Endothelial cell of umbilical vein (primary cell): ENCODE data around the gene SPIRE2. TPM values are rescaled to one million over a fixed set of nuclear protein-coding genes. Genes with fewer than 3 reads are reported as not detected.

Experiments
- BruUV-seq: library from RNA; stranded (reverse); fragments of 400-500 nt; replicated peaks from 2 replicates; lab custom pipeline; 2021; lab: Mats Ljungman, UMichigan
- CTCF ChIA-PET: fragments of 300-600, 350-600 bp; sonication (Branson Sonifier 250); formaldehyde crosslinking; loops from one replicate; lab custom pipeline; 2021; ENCODE audit warnings: antibody characterized with exemption, inconsistent platforms; lab: Charles Lee
- POLR2A ChIA-PET: fragments of 300-600, 350-600 bp; sonication (Branson Sonifier 250); formaldehyde crosslinking; loops from one replicate; lab custom pipeline; 2021; ENCODE audit warnings: antibody characterized with exemption, inconsistent platforms; lab: Charles Lee
- DNase-seq: peaks from one replicate; pipeline ENCODE4 v3.0.0-alpha.2; 2011; ENCODE audit warnings: low read depth, low spot score
- FAIRE-seq: peaks from 2 replicates; lab custom pipeline; 2011; peaks lifted over from hg19 to GRCh38; lab: Jason Lieb, UNC
- H2AFZ ChIP-seq: 2 replicates; pipeline ENCODE4 v1.6.0; 2012; ENCODE audit warnings: low read depth, low read length, control low read depth, inconsistent platforms
- H3K27ac ChIP-seq: 2 replicates; pipeline ENCODE4 v1.5.1; 2011; ENCODE audit warnings: low read depth, mild to moderate bottlenecking, control low read depth, low read length, moderate library complexity; ENCODE audit not compliant: insufficient read depth
- H3K27me3 ChIP-seq, 2 experiments: 2 replicates each; pipeline versions ENCODE4 v1.6.0 to v1.6.1; 2011; ENCODE audit warnings: low read length in 2 of 2, mixed read lengths in 1 of 2; ENCODE audit not compliant: control insufficient read depth in 2 of 2, insufficient read depth in 2 of 2
- H3K36me3 ChIP-seq, 2 experiments: 2 replicates in 1 of 2; 3 replicates in 1 of 2; pipeline ENCODE4 v1.5.1; 2011; ENCODE audit warnings: low read length in 2 of 2, mild to moderate bottlenecking in 1 of 2, moderate library complexity in 1 of 2; ENCODE audit not compliant: control insufficient read depth in 2 of 2, insufficient read depth in 2 of 2; ENCODE audit errors: extremely low read depth in 1 of 2
- H3K4me1 ChIP-seq: 3 replicates; pipeline ENCODE4 v1.5.1; 2011; ENCODE audit warnings: mild to moderate bottlenecking, low read length; ENCODE audit not compliant: control insufficient read depth, insufficient read depth; ENCODE audit errors: extremely low read depth
- H3K4me2 ChIP-seq: 2 replicates; pipeline ENCODE4 v1.6.1; 2011; ENCODE audit warnings: low read length, control low read depth, mixed read lengths; ENCODE audit not compliant: insufficient read depth
- H3K4me3 ChIP-seq, 3 experiments: fragments of 200-600 bp in 1 of 3; sonication (generic), shearing (Covaris generic) in 1 of 3; replicated peaks in 1 of 3; 2 replicates each; pipeline ENCODE4 v1.5.1; 2011 to 2016; ENCODE audit warnings: control low read depth in 3 of 3, low read length in 3 of 3, mild to moderate bottlenecking in 2 of 3, inconsistent platforms in 1 of 3, low read depth in 1 of 3, moderate library complexity in 1 of 3; ENCODE audit not compliant: insufficient read depth in 1 of 3
- H3K79me2 ChIP-seq: 2 replicates; pipeline ENCODE4 v1.6.0; 2012; ENCODE audit warnings: low read length, inconsistent platforms; ENCODE audit not compliant: control insufficient read depth, insufficient read depth
- H3K9ac ChIP-seq: replicated peaks from 2 replicates; pipeline ENCODE3; 2011; ENCODE audit warnings: low read length, control low read depth; ENCODE audit not compliant: insufficient read depth; ENCODE audit errors: extremely low read depth
- H3K9me1 ChIP-seq: replicated peaks from 3 replicates; pipeline ENCODE4 v1.6.0; 2011; ENCODE audit warnings: mild to moderate bottlenecking, low read length; ENCODE audit not compliant: control insufficient read depth, insufficient read depth; ENCODE audit errors: extremely low read depth
- H3K9me3 ChIP-seq: replicated peaks from 2 replicates; pipeline ENCODE4 v1.5.1; 2012; ENCODE audit warnings: low read length, inconsistent platforms; ENCODE audit not compliant: control insufficient read depth, insufficient read depth
- H4K20me1 ChIP-seq: replicated peaks from 2 replicates; pipeline ENCODE3; 2011; ENCODE audit warnings: mild to moderate bottlenecking, low read length; ENCODE audit not compliant: control insufficient read depth, insufficient read depth; ENCODE audit errors: extremely low read depth
- CTCF ChIP-seq, 2 donors: IDR thresholded peaks; 1 replicate in 1 of 2; 2 replicates in 1 of 2; pipeline ENCODE4 v1.5.1; 2011; ENCODE audit warnings: low read length in 2 of 2, mild to moderate bottlenecking in 2 of 2, moderate library complexity in 2 of 2, control low read depth in 1 of 2, inconsistent platforms in 1 of 2, low read depth in 1 of 2; ENCODE audit not compliant: insufficient read depth in 1 of 2; ENCODE audit errors: extremely low read depth in 1 of 2
- EZH2 ChIP-seq: IDR thresholded peaks from 2 replicates; pipeline ENCODE4 v1.6.1; 2012; ENCODE audit warnings: borderline replicate concordance, low read depth, mild to moderate bottlenecking, moderate library complexity, low read length, inconsistent platforms; ENCODE audit not compliant: severe bottlenecking
- FOS ChIP-seq: IDR thresholded peaks from 2 replicates; pipeline ENCODE4 v1.6.1; 2011; ENCODE audit warnings: mild to moderate bottlenecking, low read length, moderate library complexity, borderline replicate concordance; ENCODE audit not compliant: insufficient read depth
- GATA2 ChIP-seq: IDR thresholded peaks from 2 replicates; pipeline ENCODE4 v1.7.0; 2011; ENCODE audit warnings: low read depth, mild to moderate bottlenecking, moderate library complexity, mixed read lengths, low read length; ENCODE audit not compliant: insufficient read length, insufficient read depth
- JUN ChIP-seq: IDR thresholded peaks from 2 replicates; pipeline ENCODE4 v1.6.1; 2011; ENCODE audit warnings: borderline replicate concordance, low read depth; ENCODE audit not compliant: insufficient read length, insufficient read depth
- MAX ChIP-seq: IDR thresholded peaks from 2 replicates; pipeline ENCODE4 v1.6.1; 2011; ENCODE audit not compliant: insufficient read depth, insufficient read length
- MYC ChIP-seq: IDR thresholded peaks from one replicate; pipeline ENCODE4 v1.6.1; 2011; ENCODE audit warnings: mild to moderate bottlenecking, low read depth, low read length
- POLR2A ChIP-seq: IDR thresholded peaks from 2 replicates; pipeline ENCODE4 v1.6.1; 2012; ENCODE audit warnings: low read depth, mild to moderate bottlenecking, control low read depth, low read length
- POLR2AphosphoS5 ChIP-seq: IDR thresholded peaks from 2 replicates; pipeline ENCODE4 v1.6.1; 2012; ENCODE audit warnings: low read depth, mild to moderate bottlenecking, control low read depth, low read length, moderate library complexity; ENCODE audit not compliant: insufficient read depth
- dilution Hi-C: fragments of 300-500 bp; cut with MboI; formaldehyde crosslinking; loops from one replicate; pipeline ENCODE4 v1.15.0; 2019; ENCODE audit warnings: low sequenced_read_pairs; ENCODE audit not compliant: extremely low pct_ligation_motif_present
- intact Hi-C: fragments of 100-400 bp; cut with micrococcal nuclease; formaldehyde crosslinking; loops from one replicate; pipeline ENCODE4 v1.10.0; 2022
- polyA plus RNA-seq, 4 experiments: library from polyadenylated mRNA; depleted of rRNA in 3 of 4; stranded (reverse) in 3 of 4; unstranded in 1 of 4; fragments of >200 nt; gene quantifications; 2 replicates each; pipeline versions ENCODE4 v1.2.1 to v1.2.3, GENCODE V29; 2011 to 2012; ENCODE audit warnings: missing spikeins in 1 of 4
- total RNA-seq: library from RNA; stranded (reverse); gene quantifications from 2 replicates; pipeline ENCODE4 v1.2.3, GENCODE V29; 2021

Gene SPIRE2
- total and polyA plus RNA-seq, 2 donors (not counting 3 experiments of a cell fraction or from before 2014, with no cell fraction given) = 1.2 to 3.1 TPM

GRCh38 chr16:89822188-89823086, 5.8 kb upstream of the SPIRE2 start:
- H3K79me2 ChIP-seq = no peaks in the 10 kb centered on the region
- dilution Hi-C loops (no loop called here), intact Hi-C loops (no loop called here)
- H3K27me3 ChIP-seq = no peaks in the 10 kb centered on the region
- H4K20me1 ChIP-seq = no peaks in the 10 kb centered on the region
- no peak overlapping the region for H3K9ac ChIP-seq
- ChIA-PET CTCF (no interaction called here), POLR2A (no interaction called here)
- H3K4me2 ChIP-seq = no peak overlapping the region
- no peak for FAIRE-seq
- H3K9me3 ChIP-seq = no peaks in the 10 kb centered on the region
- TF ChIP-seq FOS = no peak
- TF ChIP-seq MYC = no peak
- TF ChIP-seq EZH2 = no peak
- no peak for TF ChIP-seq POLR2A
- no peak for TF ChIP-seq CTCF (IDR thresholded peaks at IDR 0.05; ENCODE audit: extremely low read depth in 1 of 2, insufficient read depth in 1 of 2, low read depth in 1 of 2, low read length in 2 of 2)
- no peak for TF ChIP-seq POLR2AphosphoS5
- TF ChIP-seq JUN = no peak
- TF ChIP-seq MAX = no peak
- TF ChIP-seq GATA2 = no peak
- H3K4me3 ChIP-seq = no peak overlapping the region
- H3K27ac ChIP-seq = no peak overlapping the region
- H2AFZ ChIP-seq = no peak overlapping the region
- H3K36me3 ChIP-seq = no peaks in the 10 kb centered on the region
- H3K9me1 ChIP-seq = no peaks in the 10 kb centered on the region
- peaks cover 2% of the 10 kb centered on the region for H3K4me1 ChIP-seq
- no peak for DNase-seq
- BruUV-seq = no TSS peak
